ENCODE data around the gene PDAP1. TPM values are rescaled to one million over a fixed set of nuclear protein-coding genes. Genes with fewer than 3 reads are reported as not detected.

Gene PDAP1
- polyA plus RNA-seq, 1 experiment = 62.0 TPM

GRCh38 chr7:99371376-99371920 is 36.9 kb downstream of the PDAP1 start:
- CTCF ChIA-PET = interaction anchor here (0.7 to 1.0 kb wide), 2 partner anchors 27 to 416 kb away, joined by 3 read pairs; no protein-coding TSS in a partner anchor
- peaks cover 8% of the 10 kb centered on the region for H3K36me3 ChIP-seq (ENCODE audit: control insufficient read depth, insufficient read depth, low read length)
- TF ChIP-seq CTCF (IDR thresholded peaks at IDR 0.05; ENCODE audit: insufficient read depth, low read depth, low read length) = no peak
- no peaks in the 10 kb centered on the region for H3K27me3 ChIP-seq (ENCODE audit: control insufficient read depth, insufficient read depth, low read length)
- POLR2A ChIA-PET = no interaction called here
- no peak for DNase-seq (ENCODE audit: low read depth)
- H3K4me3 ChIP-seq (ENCODE audit: low read depth, low read length) = no peak overlapping the region

GRCh38 chr7:99369767-99370391 is 38.5 kb downstream of the PDAP1 start:
- Histone ChIP-seq H3K36me3 (ENCODE audit: control insufficient read depth, insufficient read depth, low read length) (peaks cover 17% of the 10 kb centered on the region), H3K27me3 (ENCODE audit: control insufficient read depth, insufficient read depth, low read length) (no peaks in the 10 kb centered on the region), H3K4me3 (ENCODE audit: low read depth, low read length) (no peak overlapping the region)
- POLR2A ChIA-PET = interaction anchor here (1.0 kb wide), 1 partner anchor 39 kb away, joined by 3 read pairs; the partner anchor contains the start of gene BUD31
- CTCF ChIA-PET = interaction anchor here (0.8 to 1.3 kb wide), 2 partner anchors 29 to 330 kb away, joined by 3 read pairs; no protein-coding TSS in a partner anchor
- no peak for TF ChIP-seq CTCF (IDR thresholded peaks at IDR 0.05; ENCODE audit: insufficient read depth, low read depth, low read length)
- DNase-seq (ENCODE audit: low read depth) = no peak

GRCh38 chr7:99368750-99369389 is 39.5 kb downstream of the PDAP1 start:
- Histone ChIP-seq H3K27me3 (ENCODE audit: control insufficient read depth, insufficient read depth, low read length) (no peaks in the 10 kb centered on the region), H3K36me3 (ENCODE audit: control insufficient read depth, insufficient read depth, low read length) (peaks cover 20% of the 10 kb centered on the region), H3K4me3 (ENCODE audit: low read depth, low read length) (no peak overlapping the region)
- no peak for TF ChIP-seq CTCF (IDR thresholded peaks at IDR 0.05; ENCODE audit: insufficient read depth, low read depth, low read length)
- DNase-seq (ENCODE audit: low read depth) = no peak
- ChIA-PET CTCF (interaction anchor here (0.6 to 1.3 kb wide), 4 partner anchors 11 to 329 kb away, joined by 3 read pairs; no protein-coding TSS in a partner anchor), POLR2A (no interaction called here)

- no peaks in the 10 kb centered on the region for H3K27me3 ChIP-seq (ENCODE audit: control insufficient read depth, insufficient read depth, low read length)
- no peak for DNase-seq (ENCODE audit: low read depth)
- H3K36me3 ChIP-seq (ENCODE audit: control insufficient read depth, insufficient read depth, low read length) = peaks cover 20% of the 10 kb centered on the region
- no peak overlapping the region for H3K4me3 ChIP-seq (ENCODE audit: low read depth, low read length)
- ChIA-PET POLR2A (no interaction called here), CTCF (interaction anchor here (0.6 to 1.2 kb wide), 2 partner anchors 24 to 54 kb away, joined by 3 to 4 read pairs; no protein-coding TSS in a partner anchor)
- TF ChIP-seq CTCF (IDR thresholded peaks at IDR 0.05; ENCODE audit: insufficient read depth, low read depth, low read length) = no peak
Observed at GRCh38 chr7:99366646-99367045, 41.8 kb downstream of the PDAP1 start.
